Ramos (cell line): ENCODE results near the gene NAGS.
"Not testable (repeated sequence)": the region's sequence is repeated elsewhere in the genome, so short reads cannot be mapped to it uniquely, and the experiment has no call there.

ENCODE experiments used
- in situ Hi-C: fragments of 300-500 bp; cut with MboI; formaldehyde crosslinking; loops from one replicate; pipeline ENCODE4 v1.14.3; 2022; ENCODE audit warnings: low sequenced_read_pairs; ENCODE audit not compliant: unreplicated experiment

NAGS gene, protein sequence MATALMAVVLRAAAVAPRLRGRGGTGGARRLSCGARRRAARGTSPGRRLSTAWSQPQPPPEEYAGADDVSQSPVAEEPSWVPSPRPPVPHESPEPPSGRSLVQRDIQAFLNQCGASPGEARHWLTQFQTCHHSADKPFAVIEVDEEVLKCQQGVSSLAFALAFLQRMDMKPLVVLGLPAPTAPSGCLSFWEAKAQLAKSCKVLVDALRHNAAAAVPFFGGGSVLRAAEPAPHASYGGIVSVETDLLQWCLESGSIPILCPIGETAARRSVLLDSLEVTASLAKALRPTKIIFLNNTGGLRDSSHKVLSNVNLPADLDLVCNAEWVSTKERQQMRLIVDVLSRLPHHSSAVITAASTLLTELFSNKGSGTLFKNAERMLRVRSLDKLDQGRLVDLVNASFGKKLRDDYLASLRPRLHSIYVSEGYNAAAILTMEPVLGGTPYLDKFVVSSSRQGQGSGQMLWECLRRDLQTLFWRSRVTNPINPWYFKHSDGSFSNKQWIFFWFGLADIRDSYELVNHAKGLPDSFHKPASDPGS

DNA sequence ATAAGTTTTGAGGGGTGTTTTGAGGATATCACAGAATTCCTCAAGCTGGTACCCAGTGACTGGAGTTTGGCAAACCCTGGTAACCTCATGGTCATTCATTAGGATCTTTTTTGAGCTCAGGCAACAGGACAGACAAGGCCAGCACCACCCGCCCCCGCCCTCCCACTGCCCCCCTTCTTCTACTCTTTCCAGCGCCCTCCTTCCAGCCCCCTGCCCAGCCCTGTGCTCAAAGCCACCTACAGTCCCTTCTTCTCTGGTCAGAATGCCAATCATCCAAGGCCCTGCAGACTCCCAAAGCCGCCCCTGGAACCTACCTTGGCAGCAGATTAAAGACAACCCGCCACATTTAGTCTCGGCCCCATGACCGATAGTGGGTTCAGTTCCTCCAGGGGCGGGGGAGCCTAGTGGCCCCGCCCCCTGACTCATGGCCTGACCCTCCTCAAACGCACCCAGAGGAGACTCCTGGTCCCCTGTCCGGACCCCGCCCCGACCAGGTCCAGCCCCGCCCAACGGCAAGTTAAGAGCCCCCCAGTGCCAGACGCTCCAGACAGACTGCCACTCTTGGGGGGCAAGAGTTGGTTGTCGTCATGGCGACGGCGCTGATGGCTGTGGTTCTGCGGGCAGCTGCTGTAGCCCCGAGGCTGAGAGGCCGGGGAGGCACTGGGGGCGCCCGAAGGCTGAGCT is at the start of gene NAGS:
TSS of gene NAGS (plus strand) at position 546 of the 684 bp plus-strand sequence. CDS start at position 588, 42 bp downstream.
- in situ Hi-C loops = no loop called here

DNA sequence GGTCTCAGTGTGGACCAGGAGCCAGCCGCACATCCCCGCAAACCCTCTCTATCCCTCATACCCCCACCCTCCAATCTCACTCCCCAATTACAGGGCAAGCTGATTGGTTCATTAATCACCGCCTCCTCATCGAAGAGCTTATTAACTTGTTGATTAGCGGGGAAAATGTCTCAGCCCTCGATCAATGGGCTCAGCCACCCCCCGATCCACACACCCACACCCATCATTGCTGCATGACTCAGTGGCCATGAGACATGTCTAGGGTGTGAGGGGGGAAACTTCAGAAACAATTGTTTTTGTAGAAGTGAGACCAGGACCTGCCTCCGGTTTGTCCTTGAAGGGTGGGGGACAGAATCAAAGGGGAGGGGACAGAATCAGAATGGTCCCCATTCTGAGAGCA is 48.2 kb upstream of the NAGS start:
- in situ Hi-C loops = no loop called here

DNA sequence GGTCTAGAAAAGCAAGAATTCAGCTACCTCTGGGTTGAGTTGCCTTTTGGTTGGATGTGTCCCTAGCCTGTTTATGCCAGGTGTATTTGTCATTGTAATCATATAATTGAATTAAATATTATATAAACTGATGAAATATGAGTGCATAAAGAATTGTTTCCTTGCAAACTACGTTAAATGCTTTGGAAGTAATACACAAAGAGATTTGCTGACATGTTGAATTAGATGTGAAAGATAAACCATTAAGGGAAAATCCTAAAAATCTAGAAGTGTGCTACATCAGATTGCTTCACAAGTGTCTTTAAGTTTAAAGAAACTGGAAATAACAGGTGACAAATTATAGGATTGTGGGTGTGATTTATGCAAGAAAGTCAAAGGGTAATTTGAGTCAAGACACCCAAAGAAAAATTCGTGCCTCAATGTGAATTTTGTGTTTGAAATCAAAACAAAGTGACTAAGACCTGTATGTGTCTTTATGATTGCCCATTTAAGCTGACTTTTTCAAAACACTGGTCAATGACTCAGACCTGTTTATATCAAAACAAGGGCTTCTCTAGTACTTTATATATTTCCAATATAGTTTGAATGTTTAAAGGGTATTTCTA is 45.6 kb upstream of the NAGS start:
- in situ Hi-C loops = no loop called here

DNA sequence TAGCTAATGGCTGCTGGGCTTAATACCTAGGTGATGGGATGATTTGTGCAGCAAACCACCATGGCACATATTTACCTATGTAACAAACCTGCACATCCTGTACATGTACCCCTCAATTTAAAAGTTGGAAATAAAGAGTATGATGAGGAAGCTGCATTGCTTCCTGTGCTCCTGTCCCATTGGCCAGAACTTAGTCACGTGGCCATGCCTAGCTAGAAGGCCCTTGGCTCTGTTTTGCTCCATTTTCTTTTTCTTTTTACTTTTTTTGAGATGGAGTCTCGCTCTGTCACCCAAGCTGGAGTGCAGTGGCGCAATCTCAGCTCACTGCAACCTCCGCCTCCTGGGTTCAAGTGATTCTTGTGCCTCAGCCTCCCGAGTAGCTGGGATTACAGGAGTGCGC is 43.1 kb upstream of the NAGS start:
- in situ Hi-C loops = not testable (repeated sequence)

DNA sequence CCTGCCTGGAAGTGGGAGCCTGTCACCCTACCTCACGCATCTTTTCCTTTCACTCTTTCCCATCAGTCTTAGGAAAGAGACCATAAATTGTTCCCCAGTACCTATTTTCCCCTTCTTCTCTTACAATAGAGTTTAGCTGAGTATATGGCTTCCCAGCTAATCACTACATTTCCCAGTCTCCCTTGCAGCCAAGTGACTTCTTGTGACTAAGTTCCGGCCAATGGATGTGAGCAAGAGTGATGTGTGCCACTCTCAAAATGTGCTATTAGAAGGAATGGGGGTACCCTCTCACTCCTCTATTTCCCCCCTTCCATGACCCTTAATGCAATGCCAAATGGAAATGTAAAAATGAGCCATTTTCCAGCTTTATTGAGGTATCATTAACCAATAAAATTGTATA is 42.5 kb upstream of the NAGS start:
- in situ Hi-C loops = no loop called here

DNA sequence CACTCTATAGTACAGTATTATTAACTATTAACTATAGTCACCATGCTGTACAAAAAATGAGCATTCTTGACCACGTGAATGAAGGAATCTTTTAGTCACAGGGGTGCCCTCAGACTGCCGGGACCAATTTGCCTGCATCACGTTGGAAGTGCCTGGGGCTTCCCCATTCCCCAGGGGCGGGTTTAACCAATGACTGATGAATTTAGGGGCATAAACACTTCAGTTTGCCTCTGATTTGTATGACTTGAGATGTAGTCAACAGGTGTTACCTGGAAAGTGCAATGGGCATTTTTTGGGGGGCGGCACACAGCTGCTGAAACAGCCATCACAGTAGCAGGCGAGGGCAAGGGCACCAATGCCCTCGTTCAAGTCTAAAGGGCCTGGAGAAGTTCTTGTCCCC is 41.9 kb upstream of the NAGS start:
- in situ Hi-C loops = no loop called here

DNA sequence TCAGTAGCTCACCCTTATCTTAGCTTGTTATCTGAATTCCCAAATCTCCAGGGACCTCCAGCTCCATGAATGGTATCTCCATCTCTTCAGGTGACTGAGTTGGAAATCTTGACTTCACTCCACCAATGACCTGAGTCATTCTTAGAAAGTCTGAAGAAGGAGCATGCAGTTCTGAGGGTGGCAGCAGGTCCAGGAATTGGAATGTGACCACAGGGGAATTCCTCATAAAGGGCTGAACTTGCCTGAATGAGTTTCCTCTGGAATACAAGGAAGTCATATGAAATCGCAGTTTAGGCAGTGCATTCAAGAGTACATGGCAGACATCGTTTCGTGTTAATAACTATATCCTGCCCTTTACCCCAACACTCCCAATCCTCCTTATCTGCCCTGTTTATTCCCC is 38.1 kb upstream of the NAGS start:
- in situ Hi-C loops = no loop called here

DNA sequence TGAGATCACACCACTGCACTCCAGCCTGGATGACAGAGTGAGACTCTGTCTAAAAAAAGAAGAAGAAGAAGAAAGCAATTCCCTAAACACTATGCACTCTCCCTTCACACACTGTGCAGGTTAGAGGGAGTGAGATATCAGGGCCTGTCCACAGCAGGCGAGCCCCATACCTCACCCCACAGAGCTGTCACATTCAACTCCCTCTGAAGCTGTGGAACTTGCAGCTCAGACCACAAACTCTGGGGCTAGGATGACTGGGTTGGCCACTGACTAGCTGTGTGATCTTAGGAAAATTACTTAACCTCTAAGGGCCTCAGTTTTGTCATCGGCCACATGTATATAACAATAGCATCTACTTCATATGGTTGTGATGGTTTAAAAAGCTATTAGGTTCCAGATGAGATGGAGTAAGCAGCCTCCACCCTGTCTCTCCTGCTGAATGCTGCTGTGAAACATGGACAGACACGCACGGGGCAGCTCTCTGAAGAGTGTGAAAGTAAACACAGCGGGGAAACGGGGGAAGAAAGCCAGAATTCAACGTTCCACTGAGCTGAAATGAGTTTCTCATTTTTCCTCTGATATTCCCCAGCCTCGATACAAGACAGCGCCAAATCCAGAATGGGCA is 37.1 kb upstream of the NAGS start:
- in situ Hi-C loops = no loop called here

DNA sequence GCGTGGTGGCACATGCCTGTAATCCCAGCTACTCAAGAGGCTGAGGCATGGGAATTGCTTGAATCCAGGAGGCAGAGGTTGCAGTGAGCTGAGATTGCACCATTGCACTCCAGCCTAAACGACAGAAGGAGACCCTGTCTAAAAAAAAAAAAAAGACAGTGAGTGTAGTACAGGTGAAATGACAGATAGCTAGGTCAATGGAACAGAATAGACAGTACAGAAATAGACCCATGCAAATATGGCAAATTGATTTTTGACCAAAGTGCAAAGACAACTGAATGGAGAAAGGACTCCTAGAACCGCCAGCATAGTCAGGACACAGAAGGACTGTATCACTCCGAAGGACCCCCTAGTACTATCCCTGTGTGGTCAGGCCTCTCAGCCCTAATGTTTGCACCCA is 34.1 kb upstream of the NAGS start:
- in situ Hi-C loops = no loop called here

DNA sequence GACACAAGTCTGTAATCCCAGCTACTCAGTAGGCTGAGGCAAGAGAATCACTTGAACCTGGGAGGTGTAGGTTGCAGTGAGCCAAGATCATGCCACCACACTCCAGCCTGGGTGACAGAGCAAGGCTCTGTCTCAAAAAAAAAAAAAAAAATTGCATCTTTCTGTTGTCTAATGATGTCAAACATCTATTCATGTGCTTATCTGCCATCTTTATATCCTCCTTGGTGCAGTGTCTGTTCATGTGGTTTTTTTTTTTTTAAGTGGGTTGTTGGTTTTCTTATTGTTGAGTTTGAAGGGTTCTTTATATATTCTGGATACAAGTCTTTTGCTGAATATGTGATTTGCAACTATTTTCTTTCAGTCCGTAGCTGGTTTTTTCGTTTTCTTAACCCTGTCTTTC is 33.0 kb upstream of the NAGS start:
- in situ Hi-C loops = not testable (repeated sequence)

DNA sequence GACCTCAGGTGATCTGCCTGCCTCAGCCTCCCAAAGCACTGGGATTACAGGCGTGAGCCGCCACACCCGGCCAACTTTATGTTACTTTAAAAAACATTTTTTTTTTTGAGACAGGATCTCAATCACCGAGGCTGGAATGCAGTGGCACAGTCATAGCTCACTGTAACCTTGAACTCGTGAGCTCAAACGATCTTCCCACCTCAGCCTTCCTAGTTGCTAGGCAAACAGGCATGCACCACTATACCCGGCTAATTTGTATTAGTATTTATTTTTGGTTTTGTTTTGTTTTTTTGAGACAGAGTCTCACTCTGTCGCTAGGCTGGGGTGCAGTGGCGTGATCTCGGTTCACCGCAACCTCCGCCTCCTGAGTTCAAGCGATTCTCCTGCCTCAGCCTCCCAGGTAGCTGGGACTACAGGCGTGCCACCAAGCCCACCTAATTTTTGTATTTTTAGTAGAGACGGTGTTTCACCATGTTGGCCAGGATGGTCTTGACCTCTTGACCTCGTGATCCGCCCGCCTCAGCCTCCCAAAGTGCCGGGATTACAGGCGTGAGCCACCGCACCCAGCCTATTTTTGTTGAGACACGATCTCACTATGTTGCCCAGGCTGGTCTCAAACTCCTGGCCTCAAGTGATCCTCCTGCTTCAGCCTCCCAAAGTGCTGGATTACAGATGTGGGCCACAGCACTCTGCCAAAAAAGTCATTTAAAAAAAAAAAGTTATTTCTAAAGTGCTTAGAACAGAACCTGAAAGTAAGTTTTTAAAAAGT is 31.8 kb upstream of the NAGS start:
- in situ Hi-C loops = not testable (repeated sequence)

DNA sequence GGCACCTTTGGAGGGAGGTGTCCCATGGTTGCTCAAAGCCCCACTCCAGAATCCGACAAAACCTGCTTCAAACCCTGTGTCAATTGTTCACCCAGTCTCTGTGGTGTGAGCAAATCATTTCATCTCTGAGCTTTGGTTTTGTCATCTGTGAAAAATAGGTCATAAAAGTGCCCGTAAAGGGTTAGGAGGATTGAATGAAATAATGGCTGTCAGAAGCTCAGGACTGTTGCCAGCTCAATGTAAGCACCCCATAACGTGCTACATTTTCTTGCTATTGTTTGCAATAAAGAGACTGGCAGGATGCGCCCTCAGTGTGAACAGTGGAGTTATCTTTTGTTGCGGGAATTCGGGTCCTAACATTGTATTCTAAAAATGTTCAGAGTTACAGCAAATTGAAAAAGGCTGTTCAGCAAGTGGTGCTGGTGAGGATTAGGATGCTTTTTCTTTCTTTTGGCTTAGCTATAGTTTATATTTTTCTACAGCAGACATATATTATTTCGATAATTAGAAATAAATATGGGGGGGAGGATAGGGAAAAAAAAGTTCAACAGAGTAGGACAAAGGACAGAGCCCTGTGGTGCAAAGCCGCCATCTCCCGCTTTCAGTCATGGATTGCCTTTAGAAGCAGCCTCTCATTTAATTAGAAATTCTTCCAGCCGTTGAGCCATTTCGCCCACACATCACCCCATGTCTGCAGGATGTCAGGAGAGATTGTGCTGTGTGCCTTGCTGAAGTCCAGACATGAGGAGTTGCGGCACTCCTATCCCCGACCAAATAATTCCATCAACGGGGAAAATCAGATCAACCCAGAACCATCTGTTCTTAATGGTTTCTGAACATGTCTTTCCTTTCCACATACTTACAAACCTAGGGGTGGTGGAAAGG is 29.8 kb upstream of the NAGS start:
- in situ Hi-C loops = no loop called here

DNA sequence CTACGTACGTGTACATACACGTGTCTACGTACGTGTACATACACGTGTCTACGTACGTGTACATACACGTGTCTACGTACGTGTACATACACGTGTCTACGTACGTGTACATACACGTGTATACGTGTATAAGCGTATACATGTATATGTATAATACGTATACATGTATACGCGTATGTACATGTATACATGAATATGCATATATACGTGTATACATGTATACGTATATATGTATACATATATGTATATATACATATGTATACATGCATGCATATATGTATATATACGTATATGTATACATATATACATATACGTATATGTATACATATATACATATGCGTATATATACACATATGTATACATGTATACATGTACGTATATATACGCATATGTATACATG is 28.5 kb upstream of the NAGS start:
- in situ Hi-C loops = no loop called here

DNA sequence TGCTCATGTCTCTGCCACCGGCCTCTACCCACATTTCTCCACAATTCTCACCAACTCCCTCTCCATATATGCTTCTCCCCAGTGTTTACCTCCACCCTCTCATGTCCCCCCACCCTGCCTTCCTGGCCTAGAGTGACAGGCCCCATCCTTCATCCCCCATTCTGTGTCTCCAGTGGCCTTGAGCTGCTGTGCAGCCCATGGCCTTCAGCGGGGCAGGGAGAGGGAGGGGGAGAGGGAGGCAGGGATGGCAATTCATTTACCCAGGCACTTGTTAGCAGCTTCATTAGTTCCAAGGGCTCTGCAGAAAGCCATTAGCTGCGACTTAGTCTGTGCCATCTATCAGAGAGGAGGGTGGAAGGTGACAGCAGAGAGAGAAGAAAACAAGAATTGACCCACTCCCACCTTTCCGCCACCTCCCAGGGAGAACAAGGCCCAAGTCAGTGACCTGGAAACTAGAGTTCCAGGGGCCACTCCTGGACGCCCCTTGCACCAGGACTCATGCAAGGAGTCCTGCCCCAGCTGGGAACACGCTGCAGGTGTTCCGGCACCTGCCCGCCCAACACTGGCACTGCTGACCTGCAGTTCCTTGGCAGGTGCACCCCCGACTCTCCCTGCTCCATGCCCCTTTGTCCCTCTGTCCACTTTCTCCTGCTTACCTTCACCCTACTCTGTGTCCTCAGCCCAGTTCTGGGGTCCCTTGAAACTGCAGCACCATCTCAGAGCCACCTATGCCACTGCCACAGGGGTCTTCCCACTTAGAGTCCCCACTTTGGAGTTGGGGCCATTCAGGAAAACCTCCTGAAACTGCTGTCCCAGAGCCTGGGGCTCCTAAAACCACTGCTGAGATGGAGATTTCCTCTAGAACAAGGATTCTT is 27.2 kb upstream of the NAGS start:
- in situ Hi-C loops = no loop called here

DNA sequence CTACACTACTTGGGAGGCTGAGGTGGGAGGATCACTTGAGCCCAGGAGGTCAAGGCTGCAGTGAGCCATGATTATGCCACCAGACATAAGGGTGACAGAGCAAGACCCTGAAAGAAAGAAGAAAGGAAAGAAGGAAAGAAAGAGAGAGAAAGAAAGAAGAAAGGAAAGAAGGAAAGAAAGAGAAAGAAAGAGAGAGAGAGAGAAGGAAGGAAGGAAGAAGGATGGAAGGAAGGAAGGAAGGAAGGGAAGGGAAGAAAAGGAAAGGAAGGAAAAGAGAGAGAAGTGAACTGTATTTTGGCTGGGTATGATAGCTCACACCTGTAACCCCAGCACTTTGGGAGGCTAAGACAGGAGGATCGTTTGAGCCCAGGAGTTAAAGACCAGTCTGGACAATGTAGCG is 26.3 kb upstream of the NAGS start:
- in situ Hi-C loops = no loop called here

DNA sequence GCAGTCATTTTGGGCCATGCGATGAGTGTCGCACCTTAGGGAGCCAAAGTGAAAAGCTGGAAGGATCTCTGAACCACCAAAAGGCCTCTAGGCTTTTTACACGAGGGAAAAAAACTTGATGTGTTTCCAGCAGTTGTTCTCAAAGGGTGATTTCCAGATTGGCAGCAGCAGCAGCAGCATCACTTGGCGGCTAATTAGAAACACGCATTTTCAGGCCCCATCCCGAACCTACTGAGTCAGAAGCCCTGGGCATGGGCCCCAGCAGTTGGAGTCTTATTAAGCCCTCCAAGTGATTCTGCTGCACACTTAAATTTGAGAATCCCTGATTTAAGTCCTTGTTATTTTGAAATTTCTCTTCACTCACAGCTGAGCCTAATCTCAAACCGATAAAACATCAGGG is 25.4 kb upstream of the NAGS start:
- in situ Hi-C loops = no loop called here

DNA sequence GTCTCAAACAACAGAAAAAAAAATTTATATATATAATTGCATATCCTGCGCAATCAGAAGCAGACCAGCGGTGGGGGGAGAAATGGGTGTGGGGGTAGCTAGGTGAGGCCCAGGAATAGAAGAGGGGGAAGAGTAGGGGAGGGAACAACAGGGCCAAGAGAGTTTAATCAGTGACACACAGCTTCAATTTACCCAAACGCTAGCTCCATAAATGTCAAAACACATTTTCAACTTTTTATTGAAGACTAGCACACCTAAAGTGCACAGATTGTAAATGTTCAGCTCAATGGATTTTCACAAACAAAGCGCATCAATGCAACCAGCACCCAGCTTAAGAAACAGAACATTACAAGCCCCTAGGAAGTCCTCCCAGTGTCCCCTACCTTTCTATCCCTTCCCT is 24.8 kb upstream of the NAGS start:
- in situ Hi-C loops = no loop called here

DNA sequence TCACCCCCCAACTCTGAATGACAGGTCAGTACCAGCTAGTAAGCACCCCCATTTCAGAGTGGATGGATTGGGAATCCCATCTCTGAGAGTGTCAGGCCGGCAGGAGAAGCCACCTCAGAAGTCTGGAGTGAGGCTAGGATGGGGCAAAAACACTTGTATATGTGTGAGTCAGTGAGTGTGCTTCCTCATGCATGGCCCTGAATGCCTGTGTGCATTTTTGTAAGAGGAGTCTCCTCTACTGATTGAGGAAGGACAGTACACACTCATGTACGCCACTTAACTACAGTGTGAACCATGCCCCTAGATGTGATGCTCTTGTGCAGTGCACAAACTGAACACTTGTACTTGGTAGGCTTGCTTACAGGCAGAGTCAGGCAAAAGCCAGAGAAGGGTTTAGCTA is 22.3 kb upstream of the NAGS start:
- in situ Hi-C loops = no loop called here
